ENCODE results near the gene L3MBTL4. TPM values are rescaled to one million over a fixed set of nuclear protein-coding genes. Genes with fewer than 3 reads are reported as not detected.

The L3MBTL4 gene
- total and polyA plus RNA-seq, 2 experiments from 2014 or later, result 4.1 to 14.1 TPM

DNA sequence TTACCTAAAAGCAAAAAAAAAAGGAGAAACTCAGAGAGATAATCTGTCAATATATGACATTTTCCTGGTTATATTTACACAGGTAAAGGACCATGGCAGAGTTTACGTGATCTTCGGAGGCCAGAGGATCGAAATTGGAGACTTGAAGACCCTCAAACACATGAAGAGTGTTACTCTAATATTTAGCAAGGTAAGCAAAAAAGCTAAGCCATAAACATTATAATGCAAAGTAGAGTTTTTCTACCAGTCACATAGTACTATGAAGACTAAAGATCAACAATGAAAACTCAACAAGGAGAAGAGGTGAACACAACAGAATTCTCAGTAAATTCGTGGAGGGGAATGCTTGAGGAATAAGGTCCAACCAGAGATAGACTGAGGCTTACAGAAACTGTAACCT, 78.5 kb downstream of the L3MBTL4 start:
- Histone ChIP-seq H3K4me3 (no peak overlapping the region), H3K27me3 (no peaks in the 10 kb centered on the region), H3K36me3 (replicated peaks; ENCODE audit: insufficient read depth, low read depth) (no peaks in the 10 kb centered on the region), H3K4me2 (no peak overlapping the region), H2AFZ (no peak overlapping the region), H3K9me3 (ENCODE audit: low read depth) (no peaks in the 10 kb centered on the region), H4K20me1 (ENCODE audit: insufficient read depth, poor library complexity, severe bottlenecking) (no peaks in the 10 kb centered on the region), H3K4me1 (ENCODE audit: insufficient read depth) (no peaks in the 10 kb centered on the region), H3K9me2 (replicated peaks; ENCODE audit: insufficient read depth) (no peaks in the 10 kb centered on the region), H3K79me2 (no peaks in the 10 kb centered on the region), H3K27ac (no peak overlapping the region)
- no peak for TF ChIP-seq EZH2phosphoT487 (IDR thresholded peaks at IDR 0.05; ENCODE audit: low read depth, severe bottlenecking, unreplicated experiment)
- TF ChIP-seq, protein P1, sequence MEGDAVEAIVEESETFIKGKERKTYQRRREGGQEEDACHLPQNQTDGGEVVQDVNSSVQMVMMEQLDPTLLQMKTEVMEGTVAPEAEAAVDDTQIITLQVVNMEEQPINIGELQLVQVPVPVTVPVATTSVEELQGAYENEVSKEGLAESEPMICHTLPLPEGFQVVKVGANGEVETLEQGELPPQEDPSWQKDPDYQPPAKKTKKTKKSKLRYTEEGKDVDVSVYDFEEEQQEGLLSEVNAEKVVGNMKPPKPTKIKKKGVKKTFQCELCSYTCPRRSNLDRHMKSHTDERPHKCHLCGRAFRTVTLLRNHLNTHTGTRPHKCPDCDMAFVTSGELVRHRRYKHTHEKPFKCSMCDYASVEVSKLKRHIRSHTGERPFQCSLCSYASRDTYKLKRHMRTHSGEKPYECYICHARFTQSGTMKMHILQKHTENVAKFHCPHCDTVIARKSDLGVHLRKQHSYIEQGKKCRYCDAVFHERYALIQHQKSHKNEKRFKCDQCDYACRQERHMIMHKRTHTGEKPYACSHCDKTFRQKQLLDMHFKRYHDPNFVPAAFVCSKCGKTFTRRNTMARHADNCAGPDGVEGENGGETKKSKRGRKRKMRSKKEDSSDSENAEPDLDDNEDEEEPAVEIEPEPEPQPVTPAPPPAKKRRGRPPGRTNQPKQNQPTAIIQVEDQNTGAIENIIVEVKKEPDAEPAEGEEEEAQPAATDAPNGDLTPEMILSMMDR (IDR thresholded peaks at IDR 0.05; ENCODE audit: poor library complexity), result no peak
- TF ChIP-seq EZH2 (IDR thresholded peaks at IDR 0.05; ENCODE audit: borderline replicate concordance), result no peak
- DNase-seq (ENCODE audit: low spot score), result no peak
- 94% methylated on average over 4 of the region's 4 CpGs for WGBS (ENCODE audit: low lambda C conversion rate, missing lambda C conversion rate)

DNA sequence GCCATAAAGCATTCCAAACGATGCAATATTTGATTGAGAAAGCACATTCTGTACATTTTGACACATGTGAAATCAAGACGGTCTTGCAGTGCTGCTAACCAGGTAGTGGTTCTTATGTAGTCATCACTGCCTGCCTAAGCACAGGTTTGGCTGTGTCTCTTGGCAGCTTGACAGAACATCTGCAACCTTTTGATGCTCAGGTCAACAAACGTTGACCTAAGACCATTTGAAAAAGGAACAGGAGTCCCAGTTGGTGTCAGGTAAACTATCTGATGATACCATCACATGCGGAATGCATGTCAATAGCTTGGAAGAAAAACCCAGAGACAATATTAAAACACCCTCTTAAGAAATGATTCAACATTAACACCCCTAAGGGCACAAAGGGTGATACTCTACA, 80.7 kb downstream of the L3MBTL4 start:
- Histone ChIP-seq H3K27ac (no peak overlapping the region), H3K4me3 (no peak overlapping the region), H3K79me2 (no peaks in the 10 kb centered on the region), H3K9me2 (replicated peaks; ENCODE audit: insufficient read depth) (no peaks in the 10 kb centered on the region), H3K4me2 (no peak overlapping the region), H3K9me3 (ENCODE audit: low read depth) (no peaks in the 10 kb centered on the region), H3K27me3 (no peaks in the 10 kb centered on the region), H4K20me1 (ENCODE audit: insufficient read depth, poor library complexity, severe bottlenecking) (no peaks in the 10 kb centered on the region), H3K36me3 (replicated peaks; ENCODE audit: insufficient read depth, low read depth) (no peaks in the 10 kb centered on the region), H2AFZ (no peak overlapping the region), H3K4me1 (ENCODE audit: insufficient read depth) (no peaks in the 10 kb centered on the region)
- TF ChIP-seq, protein P1 (IDR thresholded peaks at IDR 0.05; ENCODE audit: poor library complexity), result no peak
- TF ChIP-seq EZH2 (IDR thresholded peaks at IDR 0.05; ENCODE audit: borderline replicate concordance), result no peak
- TF ChIP-seq EZH2phosphoT487 (IDR thresholded peaks at IDR 0.05; ENCODE audit: low read depth, severe bottlenecking, unreplicated experiment), result no peak
- 79% methylated on average over 4 of the region's 4 CpGs for WGBS (ENCODE audit: low lambda C conversion rate, missing lambda C conversion rate)
- DNase-seq (ENCODE audit: low spot score), result no peak

DNA sequence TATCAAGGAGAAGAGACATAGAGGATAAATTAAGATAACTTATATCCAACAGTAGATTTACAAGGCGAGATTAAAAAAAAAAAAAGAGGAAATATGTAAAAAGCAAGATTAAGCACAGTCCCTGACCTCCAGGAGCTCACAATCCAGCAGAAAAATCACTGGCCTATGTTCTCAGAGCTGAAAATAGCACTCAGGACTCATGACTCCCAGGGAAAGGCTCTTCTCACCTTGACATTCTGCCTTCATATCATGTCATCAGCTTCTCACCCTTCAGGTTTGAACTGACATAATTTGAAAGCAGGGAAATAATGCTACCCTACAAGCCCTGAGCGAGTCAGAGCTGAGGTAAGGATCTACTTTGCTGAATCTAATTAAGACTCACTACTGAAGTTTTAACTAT, 82.8 kb downstream of the L3MBTL4 start:
- Histone ChIP-seq H2AFZ (no peak overlapping the region), H3K9me3 (ENCODE audit: low read depth) (no peaks in the 10 kb centered on the region), H3K79me2 (no peaks in the 10 kb centered on the region), H4K20me1 (ENCODE audit: insufficient read depth, poor library complexity, severe bottlenecking) (no peaks in the 10 kb centered on the region), H3K4me2 (no peak overlapping the region), H3K9me2 (replicated peaks; ENCODE audit: insufficient read depth) (no peaks in the 10 kb centered on the region), H3K27ac (no peak overlapping the region), H3K4me3 (no peak overlapping the region), H3K36me3 (replicated peaks; ENCODE audit: insufficient read depth, low read depth) (no peaks in the 10 kb centered on the region), H3K4me1 (ENCODE audit: insufficient read depth) (no peaks in the 10 kb centered on the region), H3K27me3 (no peaks in the 10 kb centered on the region)
- TF ChIP-seq EZH2 (IDR thresholded peaks at IDR 0.05; ENCODE audit: borderline replicate concordance) (no peak), EZH2phosphoT487 (IDR thresholded peaks at IDR 0.05; ENCODE audit: low read depth, severe bottlenecking, unreplicated experiment) (no peak)
- TF ChIP-seq, protein P1 (IDR thresholded peaks at IDR 0.05; ENCODE audit: poor library complexity), result no peak
- DNase-seq (ENCODE audit: low spot score), result no peak
- 86% methylated on average over 2 of the region's 2 CpGs for WGBS (ENCODE audit: low lambda C conversion rate, missing lambda C conversion rate)

DNA sequence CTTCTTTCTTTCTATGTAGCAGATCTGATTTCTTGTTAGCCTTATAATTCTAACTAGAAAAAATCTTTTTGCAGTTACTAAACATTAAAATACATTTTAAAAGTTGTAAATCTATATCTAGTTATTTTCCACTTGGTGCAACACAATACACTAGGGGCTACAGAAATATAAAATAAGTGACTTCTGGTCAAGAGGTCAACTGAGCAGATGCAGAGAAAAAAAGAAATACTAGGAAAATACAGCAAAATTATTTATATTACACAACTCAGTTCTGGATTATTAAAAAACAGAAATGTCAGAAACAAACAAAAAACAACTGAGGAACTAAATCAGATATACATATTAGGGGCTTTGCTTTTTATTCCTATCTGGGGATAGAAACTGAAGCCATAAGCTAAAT, 83.9 kb downstream of the L3MBTL4 start:
- no peaks in the 10 kb centered on the region for H3K79me2 ChIP-seq
- H3K27ac ChIP-seq, result no peak overlapping the region
- TF ChIP-seq, protein P1 (IDR thresholded peaks at IDR 0.05; ENCODE audit: poor library complexity), result no peak
- TF ChIP-seq EZH2phosphoT487 (IDR thresholded peaks at IDR 0.05; ENCODE audit: low read depth, severe bottlenecking, unreplicated experiment) (no peak), EZH2 (IDR thresholded peaks at IDR 0.05; ENCODE audit: borderline replicate concordance) (no peak)
- H3K9me3 ChIP-seq (ENCODE audit: low read depth), result no peaks in the 10 kb centered on the region
- no peaks in the 10 kb centered on the region for H3K9me2 ChIP-seq (replicated peaks; ENCODE audit: insufficient read depth)
- no peaks in the 10 kb centered on the region for H3K27me3 ChIP-seq
- no peaks in the 10 kb centered on the region for H4K20me1 ChIP-seq (ENCODE audit: insufficient read depth, poor library complexity, severe bottlenecking)
- no peaks in the 10 kb centered on the region for H3K36me3 ChIP-seq (replicated peaks; ENCODE audit: insufficient read depth, low read depth)
- H2AFZ ChIP-seq, result no peak overlapping the region
- H3K4me3 ChIP-seq, result no peak overlapping the region
- H3K4me2 ChIP-seq, result no peak overlapping the region
- no peaks in the 10 kb centered on the region for H3K4me1 ChIP-seq (ENCODE audit: insufficient read depth)
- no peak for DNase-seq (ENCODE audit: low spot score)

All from hepatocyte (in vitro differentiated cells).